T-helper 22 cell (primary cell): Measurements from ENCODE around the gene IGF2BP3.

Experiments
- DNase-seq: peaks from one replicate; pipeline ENCODE4 v3.0.0-alpha.2; 2020; ENCODE audit warnings: low read depth

The IGF2BP3 gene

DNA sequence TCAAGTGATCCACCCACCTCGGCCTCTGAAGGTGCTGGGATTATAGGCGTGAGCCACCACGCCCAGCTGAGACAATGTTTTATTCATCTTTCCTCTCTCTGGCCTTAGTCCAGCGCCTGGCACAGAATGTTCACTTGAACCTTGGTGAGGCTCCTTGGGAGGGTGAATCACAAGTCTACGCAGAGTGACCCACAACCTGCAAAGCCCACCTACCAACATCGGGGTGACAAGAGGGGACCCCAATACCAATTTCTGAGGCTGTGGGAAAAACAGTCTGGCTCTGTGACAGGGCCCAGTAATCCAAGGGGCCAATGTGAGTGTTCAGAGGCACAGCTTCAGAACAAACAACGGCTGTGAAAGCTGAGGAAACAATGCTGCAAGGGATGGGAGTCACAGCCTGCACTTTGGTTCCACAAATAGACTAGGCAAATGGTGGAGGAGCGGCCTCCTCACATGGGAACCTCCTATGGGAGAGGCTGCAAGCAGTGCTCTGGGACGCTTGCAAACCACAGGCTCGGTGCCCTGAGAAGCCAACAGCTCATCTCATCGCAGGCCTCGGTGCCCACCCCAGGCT lies 176.7 kb downstream of the IGF2BP3 start:
- DNase-seq, result no peak

DNA sequence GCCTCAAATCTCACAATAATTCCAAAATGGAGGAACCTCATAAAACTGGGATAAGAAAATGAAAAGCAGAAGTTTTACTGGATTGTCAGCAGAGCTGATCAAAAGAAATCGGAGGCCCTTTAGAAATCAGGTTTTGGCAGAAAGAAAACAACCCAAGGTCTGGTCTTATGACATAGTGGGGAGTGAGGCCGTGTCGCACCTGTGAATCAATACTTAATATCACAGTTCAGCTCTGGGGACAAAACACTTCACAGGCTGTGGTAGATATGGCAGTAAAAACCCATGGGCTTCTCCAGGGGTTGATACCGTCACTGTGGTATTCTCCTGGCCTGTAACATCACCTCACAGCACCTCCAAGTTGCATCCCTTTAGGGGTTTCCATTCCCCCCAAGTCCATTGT lies 177.7 kb downstream of the IGF2BP3 start:
- DNase-seq, result no peak

DNA sequence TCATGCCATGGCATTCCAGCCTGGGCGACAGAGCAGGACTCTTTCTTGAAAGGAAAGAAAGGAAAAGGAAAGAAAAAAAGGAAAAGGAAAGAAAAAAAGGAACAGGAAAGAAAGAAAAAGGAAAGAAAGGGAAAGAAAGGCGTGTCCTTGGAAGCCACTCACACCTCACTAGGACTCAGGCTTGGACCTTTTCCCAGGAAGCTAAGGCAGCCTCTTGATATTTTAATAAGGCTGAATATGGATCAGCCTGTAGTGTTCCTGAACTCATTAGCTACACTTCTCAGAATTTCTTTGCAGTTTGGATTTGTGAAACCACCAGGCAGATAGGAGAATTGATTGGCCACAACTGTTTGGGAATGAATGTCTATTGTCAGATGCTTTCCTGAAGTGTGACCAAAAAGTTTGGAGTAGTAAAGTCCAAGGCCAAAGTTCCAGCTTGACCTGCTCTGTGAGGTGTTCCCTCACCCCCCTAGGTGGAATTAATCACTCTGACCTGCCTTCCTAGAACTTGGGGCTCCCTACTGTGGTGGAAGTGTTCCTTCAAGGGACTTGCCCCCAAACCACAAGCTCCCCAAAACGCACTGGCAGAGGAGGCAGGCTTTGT lies 178.2 kb downstream of the IGF2BP3 start:
- no peak for DNase-seq

DNA sequence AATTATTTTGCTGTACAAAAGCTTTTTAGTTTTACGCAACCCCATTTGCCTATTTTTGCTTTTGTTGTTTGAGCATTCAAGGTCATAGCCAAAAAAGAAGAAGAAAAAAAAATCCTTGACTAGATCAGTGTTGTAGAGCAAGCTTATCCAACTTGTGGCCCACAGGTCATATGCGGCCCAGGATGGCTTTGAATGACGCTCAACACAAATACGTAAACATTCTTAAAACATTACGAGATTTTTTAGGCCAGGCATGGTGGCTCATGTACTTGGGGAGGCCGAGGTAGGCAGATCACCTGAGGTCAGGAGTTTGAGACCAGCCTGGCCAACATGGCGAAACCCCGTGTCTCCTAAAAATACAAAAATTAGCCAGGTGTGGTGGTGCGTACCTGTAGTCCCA lies 179.3 kb downstream of the IGF2BP3 start:
- DNase-seq, result no peak

DNA sequence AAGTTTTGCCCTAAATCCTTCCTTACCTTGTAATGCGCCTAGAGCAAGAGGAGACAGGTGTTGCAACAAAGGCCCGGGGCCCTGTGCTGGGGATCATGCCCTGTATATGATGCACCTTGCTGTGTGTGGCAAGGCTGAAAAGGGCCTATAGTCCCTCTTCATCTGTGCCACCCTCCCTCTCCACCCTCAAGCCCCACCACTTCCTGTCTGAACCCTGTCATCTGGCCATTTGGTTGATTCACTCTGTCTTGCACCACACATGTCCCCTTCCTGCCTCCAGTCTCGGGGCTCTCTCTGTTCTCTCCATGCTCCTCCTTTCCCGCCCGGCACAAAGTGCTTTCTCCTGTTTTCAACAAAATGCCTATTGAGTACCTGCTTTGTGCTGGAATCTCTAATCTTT lies 182.7 kb downstream of the IGF2BP3 start:
- DNase-seq, result no peak

DNA sequence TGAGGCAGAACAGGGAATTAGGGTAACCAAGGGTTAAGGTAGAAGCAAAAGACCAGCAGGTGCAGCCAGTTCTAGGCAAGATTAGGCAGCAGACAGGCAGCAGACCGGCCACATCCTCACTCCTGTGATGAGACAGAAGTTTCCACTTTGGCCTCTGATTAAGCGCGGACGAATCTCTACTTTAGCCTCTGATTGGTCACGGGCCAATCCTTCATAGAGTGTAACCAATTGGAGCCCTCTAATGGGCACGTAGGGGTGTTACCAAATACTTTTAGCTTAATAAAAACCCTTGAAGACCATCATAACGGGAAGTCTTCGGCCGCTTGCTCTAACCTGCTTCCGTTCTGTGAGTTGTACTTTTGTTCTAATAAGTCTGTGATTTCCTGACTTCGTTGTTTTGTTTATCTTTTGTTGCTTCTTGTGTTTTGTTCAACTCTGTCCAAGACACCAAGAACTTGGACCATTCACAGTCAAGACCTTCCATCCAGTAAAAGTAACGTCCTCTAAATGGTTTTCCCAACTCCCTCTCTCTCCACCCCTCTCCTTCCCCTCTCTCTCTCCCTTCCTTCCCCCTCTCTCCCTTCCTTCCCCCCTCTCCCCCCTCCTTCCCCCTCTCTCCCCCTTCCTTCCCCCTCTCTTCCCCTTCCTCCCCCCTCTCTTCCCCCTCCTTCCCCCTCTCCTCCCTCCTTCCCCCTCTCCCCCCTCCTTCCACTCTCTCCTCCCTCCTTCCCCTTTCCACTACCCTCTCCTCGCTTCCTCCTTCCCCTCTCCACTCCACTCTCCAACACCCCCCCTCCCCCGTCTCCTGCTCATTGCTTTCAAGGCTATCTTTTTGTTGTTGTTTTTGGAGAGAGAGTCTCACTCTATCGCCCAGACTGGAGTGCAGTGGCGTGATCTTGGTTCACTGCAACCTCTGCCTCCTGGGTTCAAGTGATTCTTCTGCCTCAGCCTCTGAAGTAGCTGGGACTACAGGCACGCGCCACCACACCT lies 184.3 kb downstream of the IGF2BP3 start:
- no peak for DNase-seq

DNA sequence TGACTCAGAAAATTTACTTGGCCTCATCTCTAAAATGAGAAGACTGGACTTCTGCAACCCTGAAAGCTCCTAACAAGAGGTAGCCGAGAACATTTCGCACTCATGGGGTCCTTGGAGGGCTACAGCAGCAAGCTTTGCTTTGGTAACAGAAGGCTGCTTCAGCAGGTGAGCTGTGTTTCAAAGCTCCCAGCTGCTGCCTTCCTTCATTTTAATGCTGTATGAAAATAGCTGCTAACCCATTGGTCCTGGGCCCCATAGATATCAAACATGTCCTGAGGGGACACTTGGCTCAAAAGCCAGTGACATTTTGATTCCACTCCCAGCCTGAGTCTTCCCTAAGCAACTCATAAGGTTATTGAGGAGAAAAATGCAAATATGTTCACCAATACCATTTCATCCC lies 185.4 kb downstream of the IGF2BP3 start:
- DNase-seq, result no peak

DNA sequence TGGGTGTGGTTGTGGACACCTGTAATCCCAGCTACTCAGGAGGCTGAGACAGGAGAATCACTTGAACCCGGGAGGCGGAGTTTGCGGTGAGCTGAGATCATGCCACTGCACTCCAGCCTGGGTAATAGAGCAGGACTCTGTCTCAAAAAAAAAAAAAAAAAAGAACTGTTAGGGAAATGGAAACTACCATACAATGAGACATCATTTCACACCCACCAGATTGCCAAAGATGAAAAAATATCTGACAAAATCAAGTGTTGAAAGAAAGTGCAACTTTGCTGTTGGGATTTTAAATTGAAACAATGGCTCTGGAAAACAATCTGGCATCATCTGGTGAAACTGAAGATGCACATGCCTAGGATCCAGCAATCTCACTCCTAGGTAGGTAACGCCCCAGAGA lies 187.2 kb downstream of the IGF2BP3 start:
- no peak for DNase-seq

DNA sequence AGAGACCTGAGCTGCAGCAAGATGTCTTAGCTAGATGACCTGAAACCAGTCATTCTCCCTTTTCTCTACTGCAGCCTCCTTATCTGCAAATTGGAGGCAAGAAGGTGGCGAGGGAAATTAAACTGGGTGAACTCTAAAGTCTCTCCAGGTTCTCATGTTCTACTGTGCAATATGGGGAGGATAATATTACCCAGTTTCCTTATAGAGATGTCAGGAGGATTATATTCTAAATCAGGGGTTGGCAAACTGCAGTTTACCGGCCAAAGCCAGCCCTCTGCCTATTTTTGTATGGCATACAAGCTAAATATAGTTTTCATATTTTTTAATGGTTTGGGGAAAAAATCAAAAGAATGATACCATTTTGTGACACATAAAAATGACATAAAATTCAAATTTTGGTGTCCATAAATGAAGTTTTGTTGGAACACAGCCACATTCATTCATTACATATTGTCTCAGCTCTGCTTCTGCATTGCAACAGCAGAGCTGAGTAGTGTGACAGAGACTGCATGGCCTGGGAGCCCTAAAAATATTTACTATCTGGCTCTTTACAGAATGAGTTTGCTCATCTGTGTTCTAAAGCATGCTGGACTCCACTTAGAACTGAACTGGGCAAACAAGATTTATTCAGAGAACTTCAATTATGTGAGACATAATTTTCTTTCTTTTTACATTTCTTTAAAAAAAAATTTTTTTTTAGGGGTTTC lies 190.3 kb downstream of the IGF2BP3 start:
- no peak for DNase-seq

DNA sequence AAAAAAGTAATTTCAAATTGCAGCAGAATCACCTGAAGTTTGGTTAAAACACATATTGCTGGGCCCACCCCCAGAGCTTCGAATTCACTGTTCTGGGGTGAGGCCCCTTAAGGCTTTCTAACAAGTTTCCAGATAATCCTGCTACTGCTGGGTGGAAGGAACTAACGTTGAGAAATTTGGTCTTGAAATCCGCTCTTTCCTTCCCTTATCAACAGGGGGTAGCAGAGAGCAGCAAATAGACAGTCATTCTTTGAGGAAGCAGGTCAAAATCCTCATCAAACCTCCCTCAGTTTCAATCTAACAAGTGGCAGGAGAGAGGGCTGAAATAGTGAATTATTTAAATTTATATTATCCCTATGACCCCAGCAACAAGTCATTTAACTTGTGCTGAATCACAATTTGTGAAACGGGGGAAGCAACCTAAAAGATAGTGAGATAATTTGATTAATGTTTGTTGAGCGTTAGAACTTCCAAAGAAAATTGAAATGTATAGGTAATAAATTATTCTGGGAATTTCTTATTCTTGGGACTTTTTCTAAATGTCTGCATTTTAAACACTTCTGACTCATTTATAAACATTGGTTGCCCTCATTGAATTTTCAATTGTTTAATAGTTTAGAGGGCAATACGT lies 192.8 kb downstream of the IGF2BP3 start:
- DNase-seq, result no peak

DNA sequence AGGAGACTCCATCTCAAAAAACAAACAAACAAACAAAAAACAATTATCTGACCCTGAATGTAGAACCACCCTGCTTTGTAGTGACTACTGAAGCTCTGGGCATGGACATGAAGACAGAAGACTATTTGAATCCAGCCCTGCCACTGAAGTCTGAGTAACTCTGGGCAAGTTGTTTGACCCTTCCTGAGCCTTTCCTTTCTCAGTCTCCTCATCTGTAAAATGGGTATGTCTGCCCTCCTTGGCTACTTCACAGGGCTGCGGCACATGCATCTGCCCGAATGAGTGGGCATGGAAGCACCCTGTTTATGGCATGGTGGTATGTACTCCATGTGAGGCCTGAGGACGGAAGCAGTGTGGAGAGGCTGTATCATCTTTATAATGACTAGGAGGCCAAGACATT lies 193.3 kb downstream of the IGF2BP3 start:
- DNase-seq, result no peak

DNA sequence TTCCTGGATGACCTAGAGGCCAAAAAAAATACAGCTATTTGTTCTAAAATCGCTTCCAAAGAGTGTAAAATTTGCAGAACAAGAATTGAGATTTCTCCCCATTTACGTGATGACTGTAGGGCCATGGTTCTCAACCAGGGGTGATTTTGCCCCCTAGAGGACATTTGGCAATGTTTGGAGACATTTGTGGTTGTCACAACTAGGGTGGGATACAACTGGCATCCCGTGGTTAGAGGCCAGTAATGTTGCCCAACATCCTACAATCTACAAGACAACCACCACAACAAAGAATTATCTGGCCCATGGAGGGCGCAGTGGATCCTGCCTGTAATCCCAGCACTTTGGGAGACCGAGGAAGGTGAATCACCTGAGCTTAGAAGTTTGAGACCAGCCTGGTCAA lies 193.9 kb downstream of the IGF2BP3 start:
- no peak for DNase-seq

DNA sequence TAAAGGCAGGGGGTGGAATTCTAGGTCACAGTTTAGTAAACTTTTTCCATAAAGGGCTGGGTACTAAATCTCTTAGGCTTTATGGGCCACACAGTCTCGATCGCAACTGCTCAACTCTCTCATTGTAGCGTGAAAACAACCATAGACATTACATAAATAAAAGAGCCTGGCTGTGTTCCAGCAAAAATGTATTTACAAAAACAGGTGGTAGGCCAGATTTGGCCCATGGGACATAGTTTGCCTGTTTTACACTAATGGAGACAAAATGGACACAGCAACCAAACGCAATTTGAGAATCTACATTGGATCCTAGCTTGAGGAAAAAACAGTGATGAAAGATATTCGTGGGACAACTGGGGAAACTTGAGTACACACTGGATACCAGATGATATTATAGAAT lies 194.4 kb downstream of the IGF2BP3 start:
- DNase-seq, result no peak

DNA sequence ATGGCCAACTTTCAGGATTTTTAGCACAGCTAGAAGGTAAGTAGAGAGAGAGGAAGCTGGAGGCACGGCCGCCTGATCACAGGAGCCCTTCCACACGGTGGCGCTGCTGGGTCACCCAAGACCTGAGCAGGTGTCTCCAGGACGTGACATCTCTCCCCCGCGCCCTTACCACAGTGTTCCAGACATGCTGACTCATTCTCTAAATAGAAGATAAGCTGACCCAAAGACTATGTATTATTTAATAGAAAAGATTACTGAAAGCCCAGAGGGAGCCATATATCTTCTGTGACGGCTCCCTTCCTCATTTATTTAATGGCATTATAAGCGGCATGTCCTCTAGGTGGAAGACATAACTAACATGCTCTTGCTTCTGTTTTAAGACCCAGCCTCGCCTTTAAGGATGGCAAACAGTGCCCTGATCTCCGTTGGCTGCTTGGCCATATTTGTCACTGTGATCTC lies 197.1 kb downstream of the IGF2BP3 start:
- DNase-seq, result peak; percentile 68

DNA sequence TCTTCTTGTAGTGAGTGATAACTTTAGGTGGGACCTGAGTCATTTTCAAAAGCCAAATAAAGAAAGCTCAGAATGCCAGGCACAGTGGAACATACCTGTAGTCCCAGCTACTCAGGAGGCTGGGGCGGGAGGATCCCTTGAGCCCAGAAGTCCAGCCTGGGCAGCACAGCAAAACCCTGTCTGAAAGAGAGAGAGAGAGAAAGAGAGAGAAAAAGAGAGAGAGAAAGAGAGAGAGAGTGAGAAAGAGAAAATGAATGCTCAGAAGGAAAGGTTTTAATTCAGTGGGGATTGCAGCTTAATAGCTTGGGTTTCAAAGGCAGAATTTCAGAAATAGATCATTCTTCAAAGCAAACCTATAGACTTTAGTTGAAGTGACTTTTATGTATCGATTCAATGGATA lies 198.0 kb downstream of the IGF2BP3 start:
- no peak for DNase-seq

DNA sequence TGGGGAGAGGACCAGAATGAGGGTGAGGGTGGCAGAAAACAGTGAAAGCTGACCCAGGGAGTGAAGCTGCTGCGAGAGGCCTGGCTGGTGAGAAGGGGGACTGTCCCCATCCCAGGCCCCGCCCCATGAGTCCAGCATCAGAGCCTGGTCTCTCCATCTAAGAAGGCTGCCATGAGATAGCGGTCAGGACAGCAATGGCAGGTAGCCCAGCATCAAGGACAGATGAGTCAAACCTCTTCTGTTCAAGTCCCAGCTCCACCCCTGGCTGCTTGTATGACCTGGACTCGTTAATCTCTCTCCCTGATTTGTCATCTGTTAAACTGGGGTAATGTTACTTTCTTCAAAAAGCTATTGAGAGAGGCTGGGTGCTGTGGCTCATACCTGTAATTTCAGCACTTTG lies 201.5 kb downstream of the IGF2BP3 start:
- no peak for DNase-seq

DNA sequence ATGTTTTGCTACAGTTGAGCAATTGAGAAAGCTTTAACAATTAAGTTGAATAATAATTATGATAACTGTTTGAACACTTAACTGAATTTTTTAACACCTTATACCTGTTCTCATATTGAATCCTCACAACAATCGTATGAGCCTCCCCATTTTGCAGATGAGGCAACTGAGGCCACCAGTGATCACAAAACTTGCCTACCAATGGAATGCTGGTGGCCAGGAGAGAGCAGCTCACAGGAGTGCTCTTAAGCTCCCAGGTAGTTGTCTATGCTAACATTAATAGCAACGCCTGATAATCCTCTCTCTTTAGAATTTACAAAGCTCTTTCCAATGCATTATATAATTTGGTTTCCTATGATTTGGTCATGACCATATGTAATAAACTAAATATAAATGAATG lies 202.1 kb downstream of the IGF2BP3 start:
- DNase-seq, result no peak

DNA sequence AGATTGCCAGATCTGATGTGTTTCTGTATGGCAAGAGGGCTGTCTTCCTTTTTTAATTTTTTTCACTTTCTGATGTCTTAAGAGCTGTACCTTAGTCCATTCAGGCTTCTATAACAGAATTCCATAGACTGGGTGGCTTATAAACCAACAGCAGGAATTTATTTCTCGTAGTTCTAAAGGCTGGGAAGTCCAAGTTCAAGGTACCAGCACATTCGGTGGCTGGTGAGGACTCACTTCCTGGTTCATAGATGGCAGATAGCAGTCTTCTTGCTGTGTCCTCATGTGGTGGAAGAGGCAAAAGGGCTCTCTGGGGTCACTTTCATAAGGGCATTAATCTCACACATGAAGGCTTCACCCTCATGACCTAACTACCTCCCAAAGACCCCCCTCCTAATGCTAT lies 202.9 kb downstream of the IGF2BP3 start:
- DNase-seq, result no peak

DNA sequence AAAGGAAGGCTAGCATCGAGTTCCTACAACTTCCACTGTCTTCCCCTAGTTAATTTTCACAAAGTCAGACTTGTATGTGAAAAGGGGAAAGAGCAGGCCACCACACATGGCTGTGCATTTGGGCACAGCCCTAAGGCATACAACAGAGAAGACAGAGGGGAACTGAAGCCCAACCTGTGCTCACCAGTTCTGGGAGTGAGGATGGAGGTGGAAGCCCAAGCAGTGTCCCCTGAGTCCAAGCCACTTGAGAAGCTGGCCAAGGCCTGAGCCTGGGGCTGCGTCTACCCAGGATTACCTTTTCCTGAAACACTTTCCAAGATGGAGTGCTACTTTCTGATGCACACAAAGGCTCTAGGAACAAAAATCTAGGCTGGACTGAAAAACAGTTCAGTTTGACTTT lies 203.4 kb downstream of the IGF2BP3 start:
- no peak for DNase-seq

DNA sequence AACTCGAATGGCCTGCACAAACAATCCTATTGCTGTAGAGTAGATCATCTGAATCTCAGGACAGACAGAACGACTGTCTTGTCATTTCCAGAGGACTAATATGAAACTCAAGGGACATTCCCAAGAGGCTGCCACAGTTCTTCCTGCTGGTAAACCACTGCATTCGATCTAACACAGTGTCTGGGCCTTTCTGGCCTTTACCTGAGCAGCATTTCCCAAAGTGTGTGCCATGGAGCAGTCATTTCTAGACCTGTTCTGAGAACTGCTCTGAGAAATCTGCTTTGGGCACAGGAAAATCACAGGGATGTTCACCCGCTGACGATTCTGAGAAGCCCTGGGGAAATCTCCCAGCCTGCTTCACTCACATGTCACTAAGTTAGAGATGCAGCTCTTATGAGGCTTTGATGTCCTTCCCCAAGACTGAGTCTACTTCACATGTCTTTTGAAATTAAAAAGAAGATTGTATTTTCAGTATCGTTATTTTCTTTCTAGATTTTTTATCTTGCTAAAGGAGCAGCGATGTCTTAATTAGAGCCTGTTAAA lies 205.3 kb downstream of the IGF2BP3 start:
- no peak for DNase-seq

DNA sequence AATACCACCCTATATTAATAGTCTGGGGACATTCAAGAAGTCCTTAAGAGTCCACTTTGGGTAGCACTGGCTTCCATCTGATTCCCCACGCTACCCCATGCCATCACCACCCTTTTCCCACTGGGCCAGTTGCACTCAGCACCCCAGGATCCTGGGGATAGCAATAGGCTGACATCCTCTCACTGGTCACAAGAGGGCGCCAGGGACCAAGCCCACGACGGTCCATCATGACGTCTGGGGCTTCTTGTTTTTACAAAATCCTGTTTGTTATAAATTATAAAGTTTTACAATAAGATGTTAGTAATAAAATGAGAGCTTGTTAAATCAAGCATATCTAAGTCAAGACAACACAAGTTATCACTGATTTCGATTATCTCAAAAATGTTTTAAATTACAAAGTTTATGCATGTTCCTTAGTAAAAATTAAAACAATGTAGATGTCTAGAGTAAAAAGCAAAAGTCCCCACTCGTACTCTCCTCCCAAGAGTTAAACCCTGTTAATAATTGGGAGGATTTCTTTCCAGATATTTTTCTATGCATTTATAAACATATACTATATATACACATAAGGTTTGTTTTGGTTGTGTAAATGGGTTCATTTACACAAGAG lies 208.3 kb downstream of the IGF2BP3 start:
- peak; percentile 3 for DNase-seq
